WTC11 (cell line): Measurements from ENCODE around the gene GRIPAP1. TPM values are rescaled to one million over a fixed set of nuclear protein-coding genes. Genes with fewer than 3 reads are reported as not detected.
A peak's percentile ranks its signal among the peaks of the same experiment; 100 is the strongest.

Experiments used
- ATAC-seq: fragments of 200-7000 bp; cut with Tn5 transposase; 2 replicates; pipeline ENCODE4 v1.10.0; 2021; ENCODE audit warnings: mild to moderate bottlenecking, moderate library complexity
- CTCF ChIA-PET: fragments of 300-600 bp; sonication (Branson Sonifier 250); formaldehyde crosslinking; loops from one replicate; lab custom pipeline; 2021; ENCODE audit warnings: antibody characterized with exemption; lab: Charles Lee
- POLR2A ChIA-PET: fragments of 350-600 bp; sonication (Branson Sonifier 250); formaldehyde crosslinking; loops from one replicate; lab custom pipeline; 2021; ENCODE audit warnings: antibody characterized with exemption; lab: Charles Lee
- DNase-seq: peaks from one replicate; pipeline ENCODE4 v3.0.0; 2021; ENCODE audit warnings: low spot score
- H3K27ac Mint-ChIP-seq: 2 replicates; pipeline ENCODE4 v1.8.0; 2021; ENCODE audit warnings: mixed read lengths
- H3K27me3 Mint-ChIP-seq: 2 replicates; pipeline ENCODE4 v1.8.0; 2021; ENCODE audit warnings: low read depth, mild to moderate bottlenecking, moderate library complexity, mixed read lengths
- H3K36me3 Mint-ChIP-seq: 2 replicates; pipeline ENCODE4 v1.8.0; 2021; ENCODE audit warnings: mixed read lengths
- H3K4me1 Mint-ChIP-seq: 2 replicates; pipeline ENCODE4 v1.8.0; 2022; ENCODE audit warnings: mixed read lengths
- H3K4me3 Mint-ChIP-seq: 2 replicates; pipeline ENCODE4 v1.8.0; 2021; ENCODE audit warnings: mild to moderate bottlenecking, moderate library complexity, mixed read lengths
- H3K9me3 Mint-ChIP-seq: 2 replicates; pipeline ENCODE4 v1.8.0; 2021; ENCODE audit warnings: mixed read lengths
- FOXJ3 ChIP-seq: sonication (generic); formaldehyde crosslinking; IDR thresholded peaks from 2 replicates; pipeline ENCODE4 v1.9.0; 2021; ENCODE audit warnings: missing genetic modification reagents, mild to moderate bottlenecking, borderline replicate concordance
- FOXP1 ChIP-seq: sonication (generic); formaldehyde crosslinking; IDR thresholded peaks from 2 replicates; pipeline ENCODE4 v1.8.0; 2022; ENCODE audit warnings: missing genetic modification reagents, mild to moderate bottlenecking, moderate library complexity, borderline replicate concordance
- GTF2I ChIP-seq: fragments of 250-450 bp; sonication (Bioruptor Pico); conservative IDR thresholded peaks from 2 replicates; pipeline ENCODE4 v1.4.0; 2021; ENCODE audit warnings: mild to moderate bottlenecking
- JAZF1 ChIP-seq: fragments of 250-450 bp; sonication (Bioruptor Pico); IDR thresholded peaks from 2 replicates; pipeline ENCODE4 v1.9.0; 2021; ENCODE audit warnings: moderate library complexity, mild to moderate bottlenecking, inconsistent platforms
- NFE2L1 ChIP-seq: sonication (generic); formaldehyde crosslinking; IDR thresholded peaks from 2 replicates; pipeline ENCODE4 v1.8.1; 2023; ENCODE audit warnings: missing genetic modification reagents
- NR2C2 ChIP-seq: sonication (generic); formaldehyde crosslinking; IDR thresholded peaks from 2 replicates; pipeline ENCODE4 v1.8.0; 2022; ENCODE audit warnings: mild to moderate bottlenecking, missing genetic modification reagents
- RORB ChIP-seq: fragments of 250-450 bp; sonication (Bioruptor Pico); IDR thresholded peaks from 2 replicates; pipeline ENCODE4 v1.9.0; 2021; ENCODE audit warnings: mild to moderate bottlenecking
- SMAD3 ChIP-seq: sonication (generic); formaldehyde crosslinking; IDR thresholded peaks from 2 replicates; pipeline ENCODE4 v1.8.0; 2022; ENCODE audit warnings: missing genetic modification reagents, mild to moderate bottlenecking, borderline replicate concordance
- SOX15 ChIP-seq: fragments of 250-450 bp; sonication (Bioruptor Pico); IDR thresholded peaks from 2 replicates; pipeline ENCODE4 v1.9.0; 2021; ENCODE audit warnings: mild to moderate bottlenecking
- ZBTB21 ChIP-seq: sonication (generic); formaldehyde crosslinking; IDR thresholded peaks from 2 replicates; pipeline ENCODE4 v1.8.1; 2023; ENCODE audit warnings: mild to moderate bottlenecking, missing genetic modification reagents, borderline replicate concordance
- ZNF138 ChIP-seq: sonication (generic); formaldehyde crosslinking; conservative IDR thresholded peaks from 2 replicates; pipeline ENCODE4 v1.8.1; 2022; ENCODE audit warnings: mild to moderate bottlenecking, moderate library complexity, missing genetic modification reagents
- ZNF416 ChIP-seq: fragments of 250-450 bp; sonication (Bioruptor Pico); IDR thresholded peaks from 2 replicates; pipeline ENCODE4 v1.9.0; 2021; ENCODE audit warnings: mild to moderate bottlenecking, inconsistent platforms
- total RNA-seq: library from RNA; stranded (reverse); gene quantifications from 3 replicates; pipeline ENCODE4 v1.2.3, GENCODE V29; 2021
- TF ChIP-seq, protein P1 (sequence below): fragments of 250-450 bp; sonication (Bioruptor Pico); IDR thresholded peaks from 2 replicates; pipeline ENCODE4 v1.8.0; 2021; ENCODE audit warnings: mild to moderate bottlenecking
- TF ChIP-seq, protein P2 (sequence below): sonication (generic); formaldehyde crosslinking; conservative IDR thresholded peaks from 2 replicates; pipeline ENCODE4 v1.8.1; 2023; ENCODE audit warnings: mild to moderate bottlenecking, low read depth, missing genetic modification reagents, moderate library complexity
- TF ChIP-seq, protein P3 (sequence below): sonication (generic); formaldehyde crosslinking; IDR thresholded peaks from 2 replicates; pipeline ENCODE4 v1.8.1; 2023; ENCODE audit warnings: mild to moderate bottlenecking, missing genetic modification reagents, moderate library complexity
- TF ChIP-seq, protein P4 (sequence below): sonication (generic); formaldehyde crosslinking; IDR thresholded peaks from 2 replicates; pipeline ENCODE4 v1.8.1; 2023; ENCODE audit warnings: mild to moderate bottlenecking, missing genetic modification reagents
- TF ChIP-seq, protein P5 (sequence below): sonication (generic); formaldehyde crosslinking; IDR thresholded peaks from 2 replicates; pipeline ENCODE4 v1.8.1; 2023; ENCODE audit warnings: mild to moderate bottlenecking, missing genetic modification reagents, borderline replicate concordance
- TF ChIP-seq, protein P6 (sequence below): sonication (generic); formaldehyde crosslinking; IDR thresholded peaks from 2 replicates; pipeline ENCODE4 v1.8.0; 2022; ENCODE audit warnings: mild to moderate bottlenecking, missing genetic modification reagents

Gene GRIPAP1
- total RNA-seq, 1 experiment from 2014 or later: 70.7 TPM

DNA sequence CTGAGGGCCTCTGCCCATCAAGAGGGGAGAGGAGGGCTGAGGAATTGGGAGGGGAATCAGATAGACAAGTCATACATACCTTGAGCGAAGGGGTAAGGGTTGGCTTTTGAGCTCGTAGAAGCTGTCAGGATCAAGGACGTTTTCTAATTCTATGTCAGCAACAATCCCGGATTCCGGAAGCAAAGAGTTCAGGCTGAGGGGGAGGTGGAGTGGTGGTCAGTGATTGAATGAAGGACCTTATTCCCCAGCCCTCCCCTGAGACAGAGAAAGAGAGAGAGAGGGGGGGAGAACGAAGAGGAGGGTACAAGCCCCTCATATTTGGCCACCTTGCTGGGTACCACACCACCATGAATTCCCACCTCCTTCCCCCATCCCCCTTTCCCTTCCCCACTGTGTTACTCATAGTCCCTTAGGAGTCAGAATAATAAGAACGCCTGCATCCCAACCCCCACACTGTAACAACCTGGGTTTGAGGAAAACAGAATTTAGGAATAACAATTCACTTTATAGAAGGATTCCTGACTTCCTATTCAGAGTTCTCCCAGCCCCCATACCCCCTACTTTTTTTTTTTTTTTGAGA, 38.4 kb upstream of the GRIPAP1 start:
- CTCF ChIA-PET: interaction anchor here (0.9 to 2.5 kb wide), 5 partner anchors 39 to 115 kb away, joined by 3 to 13 read pairs (median 3); partner anchors contain the start of genes GRIPAP1 and KCND1
- DNase-seq: no peak
- peak overlapping the region; percentile 88 for H3K4me3 Mint-ChIP-seq
- ATAC-seq: no peak; the same call in 1 of the 2 replicates
- no peaks in the 10 kb centered on the region for H3K9me3 Mint-ChIP-seq
- TF ChIP-seq, protein P1, sequence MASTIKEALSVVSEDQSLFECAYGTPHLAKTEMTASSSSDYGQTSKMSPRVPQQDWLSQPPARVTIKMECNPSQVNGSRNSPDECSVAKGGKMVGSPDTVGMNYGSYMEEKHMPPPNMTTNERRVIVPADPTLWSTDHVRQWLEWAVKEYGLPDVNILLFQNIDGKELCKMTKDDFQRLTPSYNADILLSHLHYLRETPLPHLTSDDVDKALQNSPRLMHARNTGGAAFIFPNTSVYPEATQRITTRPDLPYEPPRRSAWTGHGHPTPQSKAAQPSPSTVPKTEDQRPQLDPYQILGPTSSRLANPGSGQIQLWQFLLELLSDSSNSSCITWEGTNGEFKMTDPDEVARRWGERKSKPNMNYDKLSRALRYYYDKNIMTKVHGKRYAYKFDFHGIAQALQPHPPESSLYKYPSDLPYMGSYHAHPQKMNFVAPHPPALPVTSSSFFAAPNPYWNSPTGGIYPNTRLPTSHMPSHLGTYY (CRISPR knock-in tag): no peak
- TF ChIP-seq, protein P2, sequence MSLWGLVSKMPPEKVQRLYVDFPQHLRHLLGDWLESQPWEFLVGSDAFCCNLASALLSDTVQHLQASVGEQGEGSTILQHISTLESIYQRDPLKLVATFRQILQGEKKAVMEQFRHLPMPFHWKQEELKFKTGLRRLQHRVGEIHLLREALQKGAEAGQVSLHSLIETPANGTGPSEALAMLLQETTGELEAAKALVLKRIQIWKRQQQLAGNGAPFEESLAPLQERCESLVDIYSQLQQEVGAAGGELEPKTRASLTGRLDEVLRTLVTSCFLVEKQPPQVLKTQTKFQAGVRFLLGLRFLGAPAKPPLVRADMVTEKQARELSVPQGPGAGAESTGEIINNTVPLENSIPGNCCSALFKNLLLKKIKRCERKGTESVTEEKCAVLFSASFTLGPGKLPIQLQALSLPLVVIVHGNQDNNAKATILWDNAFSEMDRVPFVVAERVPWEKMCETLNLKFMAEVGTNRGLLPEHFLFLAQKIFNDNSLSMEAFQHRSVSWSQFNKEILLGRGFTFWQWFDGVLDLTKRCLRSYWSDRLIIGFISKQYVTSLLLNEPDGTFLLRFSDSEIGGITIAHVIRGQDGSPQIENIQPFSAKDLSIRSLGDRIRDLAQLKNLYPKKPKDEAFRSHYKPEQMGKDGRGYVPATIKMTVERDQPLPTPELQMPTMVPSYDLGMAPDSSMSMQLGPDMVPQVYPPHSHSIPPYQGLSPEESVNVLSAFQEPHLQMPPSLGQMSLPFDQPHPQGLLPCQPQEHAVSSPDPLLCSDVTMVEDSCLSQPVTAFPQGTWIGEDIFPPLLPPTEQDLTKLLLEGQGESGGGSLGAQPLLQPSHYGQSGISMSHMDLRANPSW (CRISPR knock-in tag): no peak
- TF ChIP-seq NR2C2 (CRISPR knock-in tag) (no peak), GTF2I (CRISPR knock-in tag) (no peak), FOXP1 (no peak), FOXJ3 (CRISPR knock-in tag) (no peak), ZBTB21 (CRISPR knock-in tag) (no peak), SOX15 (no peak), JAZF1 (CRISPR knock-in tag) (no peak), NFE2L1 (CRISPR knock-in tag) (no peak), RORB (no peak), ZNF138 (CRISPR knock-in tag) (no peak), SMAD3 (CRISPR knock-in tag) (no peak), ZNF416 (CRISPR knock-in tag) (no peak)
- TF ChIP-seq, protein P3, sequence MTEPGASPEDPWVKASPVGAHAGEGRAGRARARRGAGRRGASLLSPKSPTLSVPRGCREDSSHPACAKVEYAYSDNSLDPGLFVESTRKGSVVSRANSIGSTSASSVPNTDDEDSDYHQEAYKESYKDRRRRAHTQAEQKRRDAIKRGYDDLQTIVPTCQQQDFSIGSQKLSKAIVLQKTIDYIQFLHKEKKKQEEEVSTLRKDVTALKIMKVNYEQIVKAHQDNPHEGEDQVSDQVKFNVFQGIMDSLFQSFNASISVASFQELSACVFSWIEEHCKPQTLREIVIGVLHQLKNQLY (CRISPR knock-in tag): no peak
- TF ChIP-seq, protein P4, sequence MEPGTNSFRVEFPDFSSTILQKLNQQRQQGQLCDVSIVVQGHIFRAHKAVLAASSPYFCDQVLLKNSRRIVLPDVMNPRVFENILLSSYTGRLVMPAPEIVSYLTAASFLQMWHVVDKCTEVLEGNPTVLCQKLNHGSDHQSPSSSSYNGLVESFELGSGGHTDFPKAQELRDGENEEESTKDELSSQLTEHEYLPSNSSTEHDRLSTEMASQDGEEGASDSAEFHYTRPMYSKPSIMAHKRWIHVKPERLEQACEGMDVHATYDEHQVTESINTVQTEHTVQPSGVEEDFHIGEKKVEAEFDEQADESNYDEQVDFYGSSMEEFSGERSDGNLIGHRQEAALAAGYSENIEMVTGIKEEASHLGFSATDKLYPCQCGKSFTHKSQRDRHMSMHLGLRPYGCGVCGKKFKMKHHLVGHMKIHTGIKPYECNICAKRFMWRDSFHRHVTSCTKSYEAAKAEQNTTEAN: no peak
- TF ChIP-seq, protein P5, sequence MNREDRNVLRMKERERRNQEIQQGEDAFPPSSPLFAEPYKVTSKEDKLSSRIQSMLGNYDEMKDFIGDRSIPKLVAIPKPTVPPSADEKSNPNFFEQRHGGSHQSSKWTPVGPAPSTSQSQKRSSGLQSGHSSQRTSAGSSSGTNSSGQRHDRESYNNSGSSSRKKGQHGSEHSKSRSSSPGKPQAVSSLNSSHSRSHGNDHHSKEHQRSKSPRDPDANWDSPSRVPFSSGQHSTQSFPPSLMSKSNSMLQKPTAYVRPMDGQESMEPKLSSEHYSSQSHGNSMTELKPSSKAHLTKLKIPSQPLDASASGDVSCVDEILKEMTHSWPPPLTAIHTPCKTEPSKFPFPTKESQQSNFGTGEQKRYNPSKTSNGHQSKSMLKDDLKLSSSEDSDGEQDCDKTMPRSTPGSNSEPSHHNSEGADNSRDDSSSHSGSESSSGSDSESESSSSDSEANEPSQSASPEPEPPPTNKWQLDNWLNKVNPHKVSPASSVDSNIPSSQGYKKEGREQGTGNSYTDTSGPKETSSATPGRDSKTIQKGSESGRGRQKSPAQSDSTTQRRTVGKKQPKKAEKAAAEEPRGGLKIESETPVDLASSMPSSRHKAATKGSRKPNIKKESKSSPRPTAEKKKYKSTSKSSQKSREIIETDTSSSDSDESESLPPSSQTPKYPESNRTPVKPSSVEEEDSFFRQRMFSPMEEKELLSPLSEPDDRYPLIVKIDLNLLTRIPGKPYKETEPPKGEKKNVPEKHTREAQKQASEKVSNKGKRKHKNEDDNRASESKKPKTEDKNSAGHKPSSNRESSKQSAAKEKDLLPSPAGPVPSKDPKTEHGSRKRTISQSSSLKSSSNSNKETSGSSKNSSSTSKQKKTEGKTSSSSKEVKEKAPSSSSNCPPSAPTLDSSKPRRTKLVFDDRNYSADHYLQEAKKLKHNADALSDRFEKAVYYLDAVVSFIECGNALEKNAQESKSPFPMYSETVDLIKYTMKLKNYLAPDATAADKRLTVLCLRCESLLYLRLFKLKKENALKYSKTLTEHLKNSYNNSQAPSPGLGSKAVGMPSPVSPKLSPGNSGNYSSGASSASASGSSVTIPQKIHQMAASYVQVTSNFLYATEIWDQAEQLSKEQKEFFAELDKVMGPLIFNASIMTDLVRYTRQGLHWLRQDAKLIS: no peak
- TF ChIP-seq, protein P6, sequence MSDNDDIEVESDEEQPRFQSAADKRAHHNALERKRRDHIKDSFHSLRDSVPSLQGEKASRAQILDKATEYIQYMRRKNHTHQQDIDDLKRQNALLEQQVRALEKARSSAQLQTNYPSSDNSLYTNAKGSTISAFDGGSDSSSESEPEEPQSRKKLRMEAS (CRISPR knock-in tag): no peak
- peaks cover 29% of the 10 kb centered on the region for H3K4me1 Mint-ChIP-seq
- POLR2A ChIA-PET: interaction anchor here (1.3 to 2.2 kb wide), 2 partner anchors 10 to 38 kb away, joined by 3 to 8 read pairs; no protein-coding TSS in a partner anchor
- H3K27me3 Mint-ChIP-seq: no peaks in the 10 kb centered on the region; the same call in 1 of the 2 replicates
- peaks cover 22% of the 10 kb centered on the region for H3K36me3 Mint-ChIP-seq
- H3K27ac Mint-ChIP-seq: peak overlapping the region; percentile 100
